ENCODE results near the gene ILDR2.

- no peak for TF ChIP-seq CTCF (conservative IDR thresholded peaks at IDR 0.05; ENCODE audit: low read depth, low read length)
- TF ChIP-seq EZH2 (IDR thresholded peaks at IDR 0.05; ENCODE audit: borderline replicate concordance, low read depth, low read length, poor library complexity, severe bottlenecking) = no peak
Observed at GRCh38 chr1:166960858-166961474, 14.4 kb downstream of the ILDR2 start.

Data from A673 (cell line).